IPS DF 6.9 (cell line): ENCODE data around the gene SPATA4.

Experiments
- DNase-seq: peaks from one replicate; pipeline ENCODE4 v3.0.0-alpha.2; 2013; ENCODE audit warnings: low read depth, low spot score
- H3K27ac ChIP-seq: one replicate; pipeline ENCODE4 v1.5.1; 2013; ENCODE audit warnings: low read length, control low read depth
- H3K27me3 ChIP-seq: 2 replicates; pipeline ENCODE4 v1.6.1; 2013; ENCODE audit warnings: mild to moderate bottlenecking, low read length; ENCODE audit not compliant: control insufficient read depth, insufficient read depth
- H3K36me3 ChIP-seq: 2 replicates; pipeline ENCODE4 v1.6.1; 2013; ENCODE audit warnings: low read length; ENCODE audit not compliant: control insufficient read depth, insufficient read depth
- H3K4me1 ChIP-seq: 2 replicates; pipeline ENCODE4 v1.6.1; 2013; ENCODE audit warnings: low read length; ENCODE audit not compliant: control insufficient read depth, insufficient read depth
- H3K4me3 ChIP-seq: 2 replicates; pipeline ENCODE4 v1.5.1; 2013; ENCODE audit warnings: mild to moderate bottlenecking, low read length
- H3K9me3 ChIP-seq: 2 replicates; pipeline ENCODE4 v1.6.1; 2013; ENCODE audit warnings: low read length, inconsistent platforms; ENCODE audit not compliant: control insufficient read depth, insufficient read depth
- WGBS: extraction: QIAGEN DNeasy Blood & Tissue Kit; methylation state at CpG from one replicate; pipeline ENCODE4 v1.1.7; 2013; ENCODE audit warnings: mixed read lengths, missing lambda C conversion rate; ENCODE audit not compliant: insufficient read length, insufficient coverage; 5-methylcytosine and 5-hydroxymethylcytosine counted together

SPATA4 gene

DNA sequence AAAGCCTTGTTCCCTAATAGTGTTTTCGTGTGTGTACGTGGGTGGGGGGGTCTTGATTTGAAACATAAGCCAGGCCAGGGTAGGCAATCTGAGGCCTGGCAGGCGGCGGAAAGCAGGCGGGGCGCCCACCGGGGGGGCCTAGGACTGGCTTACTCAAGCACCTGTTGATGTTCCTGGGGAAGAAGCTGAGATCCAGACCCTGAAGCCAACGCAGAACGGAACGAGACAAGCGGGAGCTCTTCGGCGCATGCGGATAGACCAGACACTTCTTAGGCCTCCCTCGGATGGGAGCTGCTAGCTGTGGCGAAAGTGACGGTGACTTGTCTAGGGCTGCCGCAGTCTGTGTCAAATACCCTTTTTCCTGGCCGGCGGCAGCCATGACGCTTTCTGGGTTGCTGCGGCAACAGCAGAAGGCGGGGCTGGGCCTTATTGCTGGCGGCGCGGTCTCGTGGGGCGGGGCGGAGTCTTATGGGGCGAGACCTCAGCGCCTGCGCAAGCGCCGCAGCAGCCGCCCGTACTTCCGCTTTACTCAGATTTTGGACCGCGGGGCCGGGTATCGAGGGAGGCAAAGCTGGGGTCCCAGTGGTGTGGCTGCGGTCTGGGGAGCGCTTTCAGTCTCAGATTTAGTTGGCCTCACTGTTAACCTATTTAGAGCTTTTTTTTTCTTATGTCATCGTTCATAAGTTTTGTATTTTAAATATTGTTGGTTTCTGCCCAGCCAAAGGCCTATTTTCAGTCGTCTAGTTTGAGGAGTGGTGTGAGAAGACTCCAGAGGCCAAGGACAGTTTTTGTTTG, at the start of gene SPATA4:
Gene SPATA4, minus strand, starts transcription at position 402 of the 795 bp plus-strand sequence. Its CDS starts 23 bp downstream, at position 379.
- H3K4me1 ChIP-seq, result no peaks in the 10 kb centered on the region; the same call in 1 of the 2 replicates
- no peak within 1 kb of the TSS for H3K27ac ChIP-seq
- no peaks in the 10 kb centered on the region for H3K27me3 ChIP-seq
- no CpG with 5 or more reads among the region's 45 CpGs for WGBS
- peak within 1 kb of the TSS; percentile 31; the same call in 1 of the 2 replicates for H3K4me3 ChIP-seq
- DNase-seq, result peak; percentile 66
- H3K36me3 ChIP-seq, result no peaks in the 10 kb centered on the region
- H3K9me3 ChIP-seq, result no peaks in the 10 kb centered on the region; the same call in 1 of the 2 replicates

DNA sequence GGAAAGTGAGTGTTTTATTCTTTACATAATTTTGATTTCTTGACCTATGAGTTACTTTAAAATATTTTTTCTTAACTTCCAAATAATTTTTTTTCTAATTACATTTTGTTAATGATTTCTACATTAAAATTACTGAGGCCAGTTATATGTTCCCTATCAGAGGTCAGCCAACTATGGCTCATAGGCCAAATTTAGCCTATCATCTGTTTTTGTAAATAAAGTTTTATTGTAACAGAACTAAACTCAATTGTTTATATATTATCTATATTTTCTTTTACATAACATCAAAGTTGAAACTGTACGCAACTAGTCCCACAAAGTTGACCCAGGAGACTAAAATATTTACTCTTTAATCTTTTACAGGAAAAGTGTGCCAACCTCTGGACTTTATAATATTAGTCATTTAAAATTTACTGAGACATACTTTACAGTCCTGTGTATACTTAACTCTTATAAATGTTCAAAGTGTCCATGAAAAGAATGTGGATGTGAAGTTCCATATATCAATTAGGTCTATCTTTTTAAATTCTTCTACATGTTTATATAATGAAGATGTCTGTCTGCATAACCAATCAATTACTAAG, 47.5 kb upstream of the SPATA4 start:
- no peaks in the 10 kb centered on the region for H3K36me3 ChIP-seq
- no peak overlapping the region for H3K27ac ChIP-seq
- DNase-seq, result no peak
- H3K27me3 ChIP-seq, result no peaks in the 10 kb centered on the region
- no peaks in the 10 kb centered on the region for H3K4me1 ChIP-seq
- no peaks in the 10 kb centered on the region for H3K9me3 ChIP-seq
- WGBS, result no CpG with 5 or more reads among the region's 1 CpG
- no peak overlapping the region for H3K4me3 ChIP-seq

DNA sequence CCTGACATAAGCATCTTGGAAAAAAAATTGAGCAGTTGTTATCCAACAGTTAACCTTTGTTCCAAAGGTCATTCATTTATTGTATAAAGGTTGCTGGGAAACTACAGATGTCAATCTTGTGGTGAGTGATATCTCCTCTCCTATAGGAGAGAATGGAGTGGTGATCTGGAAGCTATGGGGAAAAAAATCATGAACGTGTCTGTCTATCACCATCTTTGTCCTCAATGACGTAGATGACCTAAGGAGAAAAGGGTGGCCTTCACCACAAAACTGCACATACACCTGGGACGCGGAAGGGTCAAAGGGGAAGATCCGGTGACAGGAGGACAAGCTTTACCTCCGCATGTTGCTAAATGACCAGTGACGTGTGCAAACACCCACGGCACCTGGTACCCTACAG, 46.3 kb upstream of the SPATA4 start:
- Histone ChIP-seq H3K36me3 (no peaks in the 10 kb centered on the region), H3K27me3 (no peaks in the 10 kb centered on the region), H3K9me3 (no peaks in the 10 kb centered on the region), H3K4me1 (no peaks in the 10 kb centered on the region), H3K27ac (no peak overlapping the region), H3K4me3 (no peak overlapping the region)
- no CpG with 5 or more reads among the region's 8 CpGs for WGBS
- no peak for DNase-seq

DNA sequence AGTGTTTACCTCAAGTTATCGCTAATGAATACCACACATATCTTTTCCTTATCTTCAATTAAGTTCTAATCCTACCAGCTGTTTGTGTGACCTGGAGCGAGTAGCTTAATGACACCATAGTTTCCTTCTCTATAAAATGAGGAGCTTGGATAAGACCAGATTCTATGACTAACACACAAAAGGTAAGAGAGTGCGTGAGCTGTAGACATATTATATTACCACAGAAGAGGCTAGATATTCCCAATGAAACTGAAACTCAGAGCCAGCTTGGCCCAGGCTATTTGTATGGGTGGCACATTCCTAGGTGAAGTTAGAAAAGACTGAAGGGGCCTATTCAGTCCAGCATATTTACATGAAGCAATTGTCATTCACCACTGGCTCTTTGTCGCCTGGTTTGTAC, 43.4 kb upstream of the SPATA4 start:
- Histone ChIP-seq H3K9me3 (no peaks in the 10 kb centered on the region), H3K36me3 (no peaks in the 10 kb centered on the region), H3K27me3 (no peaks in the 10 kb centered on the region), H3K27ac (no peak overlapping the region), H3K4me1 (no peaks in the 10 kb centered on the region), H3K4me3 (no peak overlapping the region)
- no CpG with 5 or more reads among the region's 4 CpGs for WGBS
- no peak for DNase-seq

DNA sequence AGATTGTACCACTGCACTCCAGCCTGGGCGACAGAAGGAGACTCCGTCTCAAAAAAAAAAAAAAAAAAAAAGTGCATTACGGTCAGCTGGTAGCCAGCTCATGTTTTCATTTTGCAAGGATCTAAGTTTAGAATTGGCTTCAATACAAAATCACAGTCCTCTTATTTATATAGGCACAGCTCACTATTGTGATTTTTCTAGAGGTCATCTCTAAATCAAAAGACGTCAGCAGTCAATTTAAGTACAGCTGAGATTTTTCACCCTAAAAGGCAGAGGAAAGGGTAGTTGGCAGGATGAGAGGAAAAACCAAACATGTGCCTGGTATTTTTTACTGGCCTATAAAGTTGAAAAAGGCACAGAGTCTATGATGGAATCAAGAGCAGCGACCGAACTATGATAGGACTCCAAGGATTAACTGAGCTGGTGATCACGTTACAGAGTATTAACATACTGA, 42.8 kb upstream of the SPATA4 start:
- Histone ChIP-seq H3K4me1 (no peaks in the 10 kb centered on the region), H3K27me3 (no peaks in the 10 kb centered on the region), H3K36me3 (no peaks in the 10 kb centered on the region), H3K27ac (no peak overlapping the region), H3K4me3 (no peak overlapping the region), H3K9me3 (no peaks in the 10 kb centered on the region)
- no CpG with 5 or more reads among the region's 7 CpGs for WGBS
- no peak for DNase-seq

DNA sequence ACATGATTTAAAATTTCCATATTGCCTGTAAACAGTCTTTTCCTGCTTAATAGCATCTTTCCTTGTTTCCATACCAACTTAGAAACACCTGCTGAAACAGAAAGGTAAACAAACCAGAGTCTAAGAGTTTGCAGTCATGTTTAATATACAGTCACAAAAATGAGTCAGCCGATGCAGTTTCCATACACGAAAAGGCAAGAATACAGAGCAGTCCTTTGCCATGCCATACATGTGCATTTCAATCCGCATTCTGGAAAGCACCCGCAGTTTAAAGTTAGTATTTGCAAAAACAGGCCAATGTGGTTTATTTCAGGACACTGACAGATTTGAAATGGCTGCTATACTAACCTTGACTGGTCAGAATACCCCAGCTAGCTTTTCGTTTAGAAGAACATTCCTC, 41.6 kb upstream of the SPATA4 start:
- no peak overlapping the region for H3K27ac ChIP-seq
- H3K4me3 ChIP-seq, result no peak overlapping the region
- no CpG with 5 or more reads among the region's 5 CpGs for WGBS
- H3K36me3 ChIP-seq, result no peaks in the 10 kb centered on the region
- H3K27me3 ChIP-seq, result no peaks in the 10 kb centered on the region
- no peaks in the 10 kb centered on the region for H3K4me1 ChIP-seq
- no peaks in the 10 kb centered on the region for H3K9me3 ChIP-seq
- DNase-seq, result no peak

DNA sequence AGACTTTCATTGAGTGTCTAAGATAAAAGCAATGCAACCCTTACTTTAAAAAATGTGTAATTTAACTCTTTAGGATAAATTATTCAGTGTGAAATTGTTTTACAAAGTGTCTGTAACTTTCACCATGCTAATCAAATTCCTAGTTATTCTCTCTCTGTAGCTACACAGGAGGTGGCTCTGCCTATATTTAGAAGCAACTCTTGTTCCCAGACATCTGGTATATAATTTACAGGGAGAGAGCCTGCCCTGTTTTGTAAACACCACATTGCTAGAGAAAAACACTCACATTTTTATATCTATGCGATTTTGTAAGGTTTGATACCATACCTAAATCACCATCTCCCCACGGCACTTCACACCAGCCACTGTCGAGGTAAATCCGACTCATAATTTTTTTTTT, 35.5 kb upstream of the SPATA4 start:
- no CpG with 5 or more reads among the region's 4 CpGs for WGBS
- Histone ChIP-seq H3K4me1 (no peaks in the 10 kb centered on the region), H3K36me3 (no peaks in the 10 kb centered on the region), H3K27ac (no peak overlapping the region), H3K27me3 (no peaks in the 10 kb centered on the region), H3K9me3 (no peaks in the 10 kb centered on the region), H3K4me3 (no peak overlapping the region)
- DNase-seq, result no peak

DNA sequence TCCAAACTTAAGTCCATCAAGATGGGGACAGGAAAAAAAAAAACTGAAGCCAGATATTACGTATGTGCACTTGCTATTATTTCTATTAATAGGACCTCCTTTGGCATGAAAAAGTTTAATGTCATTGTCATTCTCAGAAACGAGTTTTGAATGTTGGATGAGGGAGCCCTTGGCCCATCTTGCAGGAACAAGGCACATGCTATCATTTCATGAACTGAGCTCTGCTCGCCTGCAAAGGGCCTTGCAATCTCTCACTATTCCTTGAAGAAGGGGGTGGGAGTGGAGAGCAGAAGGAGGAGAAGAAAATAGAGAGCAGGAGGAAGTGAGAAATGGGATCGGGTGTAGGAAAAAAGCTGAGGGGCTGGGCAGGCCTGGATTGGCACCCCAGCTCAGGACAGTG, 34.3 kb upstream of the SPATA4 start:
- no peaks in the 10 kb centered on the region for H3K4me1 ChIP-seq
- no CpG with 5 or more reads among the region's 4 CpGs for WGBS
- no peak for DNase-seq

DNA sequence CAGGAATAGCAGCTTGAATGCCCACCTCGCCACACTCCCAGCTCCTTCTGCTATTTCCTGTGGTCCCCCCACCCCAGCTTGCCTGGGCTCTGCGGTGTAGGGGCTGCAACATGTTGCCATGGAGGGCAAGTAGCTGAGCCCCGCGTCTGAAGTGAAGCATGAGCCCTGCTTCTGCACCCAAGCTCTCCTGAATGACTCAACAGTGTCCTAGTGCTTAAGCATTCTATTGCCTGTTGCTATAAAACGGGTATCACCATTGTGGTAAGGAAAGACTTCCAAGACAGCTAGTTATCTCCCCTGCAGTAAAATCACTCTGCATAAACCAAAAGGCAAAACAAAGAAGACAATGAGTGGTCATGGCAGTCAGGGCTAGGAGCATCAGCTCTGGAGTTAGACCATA, 31.4 kb upstream of the SPATA4 start:
- no CpG with 5 or more reads among the region's 5 CpGs for WGBS
- H3K9me3 ChIP-seq, result no peaks in the 10 kb centered on the region
- no peaks in the 10 kb centered on the region for H3K36me3 ChIP-seq
- no peak overlapping the region for H3K27ac ChIP-seq
- no peak for DNase-seq
- H3K27me3 ChIP-seq, result no peaks in the 10 kb centered on the region
- no peaks in the 10 kb centered on the region for H3K4me1 ChIP-seq
- H3K4me3 ChIP-seq, result no peak overlapping the region

More for the DNA sequence above, 34.3 kb upstream of the SPATA4 start:
- Histone ChIP-seq H3K9me3 (no peaks in the 10 kb centered on the region), H3K4me3 (no peak overlapping the region), H3K36me3 (no peaks in the 10 kb centered on the region), H3K27me3 (no peaks in the 10 kb centered on the region), H3K27ac (no peak overlapping the region)

DNA sequence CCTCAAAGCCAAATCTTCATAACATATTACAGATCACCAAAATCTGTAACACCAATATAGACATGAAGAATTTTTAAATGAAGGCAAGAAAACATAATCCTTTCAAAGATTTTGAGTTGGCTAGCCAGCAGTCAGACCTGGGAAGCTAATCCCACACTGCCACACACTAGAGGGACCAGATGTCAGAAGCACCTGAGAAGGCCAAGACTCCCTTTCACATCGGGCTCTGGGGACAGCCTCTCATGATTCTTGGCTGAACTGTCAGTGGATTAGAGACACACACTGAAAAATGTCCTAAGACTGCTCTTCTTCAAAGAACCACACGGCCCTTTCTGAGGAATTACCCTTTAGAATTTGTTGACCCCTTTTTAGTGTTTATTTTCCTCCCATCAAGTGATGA, 28.2 kb upstream of the SPATA4 start:
- Histone ChIP-seq H3K27ac (no peak overlapping the region), H3K27me3 (no peaks in the 10 kb centered on the region), H3K4me3 (no peak overlapping the region), H3K9me3 (no peaks in the 10 kb centered on the region), H3K36me3 (no peaks in the 10 kb centered on the region), H3K4me1 (no peaks in the 10 kb centered on the region)
- no peak for DNase-seq
- WGBS, result no CpG with 5 or more reads among the region's 2 CpGs
